Measurements from ENCODE around the gene LILRB4. TPM values are rescaled to one million over a fixed set of nuclear protein-coding genes. Genes with fewer than 3 reads are reported as not detected.

LILRB4 gene
- total RNA-seq, 1 experiment from 2014 or later: not detected

GRCh38 chr19:54644056-54644455 lies 18.7 kb upstream of the LILRB4 start:
- Mint-ChIP-seq H3K27ac (ENCODE audit: unreplicated experiment) (no peak overlapping the region), H3K9me3 (ENCODE audit: unreplicated experiment) (no peaks in the 10 kb centered on the region), H3K4me3 (ENCODE audit: unreplicated experiment) (no peak overlapping the region), H3K36me3 (ENCODE audit: insufficient read depth, unreplicated experiment) (no peaks in the 10 kb centered on the region), H3K4me1 (ENCODE audit: low read depth, unreplicated experiment) (no peaks in the 10 kb centered on the region), H3K27me3 (ENCODE audit: insufficient read depth, unreplicated experiment) (peaks cover 18% of the 10 kb centered on the region)
- H3K4me1 ChIP-seq: no peaks in the 10 kb centered on the region
- no peaks in the 10 kb centered on the region for H3K27me3 ChIP-seq (replicated peaks; ENCODE audit: control insufficient read depth, insufficient read depth, low read length)
- no peaks in the 10 kb centered on the region for H3K36me3 ChIP-seq (ENCODE audit: control insufficient read depth, insufficient read depth, low read length)
- no peak overlapping the region for H3K4me3 ChIP-seq (ENCODE audit: low read depth, low read length)
- POLR2A ChIA-PET: no interaction called here
- BruUV-seq (replicated peaks): no TSS peak
- peaks cover 4% of the 10 kb centered on the region; the same call in 1 of the 2 replicates for H3K9me3 ChIP-seq
- DNase-seq: no peak
- intact Hi-C loops (cut with micrococcal nuclease; ENCODE audit: unreplicated experiment): no loop called here
- no peak for TF ChIP-seq CTCF (IDR thresholded peaks at IDR 0.05; ENCODE audit: insufficient read depth in 1 of 2, low read depth in 1 of 2, low read length in 1 of 2, severe bottlenecking in 1 of 2, unreplicated experiment in 1 of 2)
- CTCF ChIA-PET: no interaction called here

- POLR2A ChIA-PET: no interaction called here
These were observed 16.4 kb upstream of the LILRB4 start for GRCh38 chr19:54646331-54646841.

GRCh38 chr19:54648129-54648528 lies 14.7 kb upstream of the LILRB4 start:
- Histone ChIP-seq H3K27me3 (replicated peaks; ENCODE audit: control insufficient read depth, insufficient read depth, low read length) (no peaks in the 10 kb centered on the region), H3K9me3 (peaks cover 4% of the 10 kb centered on the region; the same call in 1 of the 2 replicates), H3K4me1 (no peaks in the 10 kb centered on the region), H3K36me3 (ENCODE audit: control insufficient read depth, insufficient read depth, low read length) (no peaks in the 10 kb centered on the region), H3K4me3 (ENCODE audit: low read depth, low read length) (no peak overlapping the region)
- BruUV-seq (replicated peaks): no TSS peak
- no peak for TF ChIP-seq CTCF (IDR thresholded peaks at IDR 0.05; ENCODE audit: insufficient read depth in 1 of 2, low read depth in 1 of 2, low read length in 1 of 2, severe bottlenecking in 1 of 2, unreplicated experiment in 1 of 2)
- Mint-ChIP-seq H3K36me3 (ENCODE audit: insufficient read depth, unreplicated experiment) (no peaks in the 10 kb centered on the region), H3K27me3 (ENCODE audit: insufficient read depth, unreplicated experiment) (peaks cover 5% of the 10 kb centered on the region), H3K4me1 (ENCODE audit: low read depth, unreplicated experiment) (no peaks in the 10 kb centered on the region), H3K27ac (ENCODE audit: unreplicated experiment) (no peak overlapping the region), H3K9me3 (ENCODE audit: unreplicated experiment) (no peaks in the 10 kb centered on the region), H3K4me3 (ENCODE audit: unreplicated experiment) (no peak overlapping the region)
- ChIA-PET CTCF (no interaction called here), POLR2A (no interaction called here)
- no peak for DNase-seq
- intact Hi-C loops (cut with micrococcal nuclease; ENCODE audit: unreplicated experiment): no loop called here

More at GRCh38 chr19:54646331-54646841, 16.4 kb upstream of the LILRB4 start:
- Histone ChIP-seq H3K27me3 (replicated peaks; ENCODE audit: control insufficient read depth, insufficient read depth, low read length) (no peaks in the 10 kb centered on the region), H3K9me3 (peaks cover 4% of the 10 kb centered on the region; the same call in 1 of the 2 replicates), H3K4me3 (ENCODE audit: low read depth, low read length) (no peak overlapping the region), H3K36me3 (ENCODE audit: control insufficient read depth, insufficient read depth, low read length) (no peaks in the 10 kb centered on the region), H3K4me1 (no peaks in the 10 kb centered on the region)
- DNase-seq: no peak
- no peaks in the 10 kb centered on the region for H3K9me3 Mint-ChIP-seq (ENCODE audit: unreplicated experiment)
- H3K4me1 Mint-ChIP-seq (ENCODE audit: low read depth, unreplicated experiment): no peaks in the 10 kb centered on the region
- no peak for TF ChIP-seq CTCF (IDR thresholded peaks at IDR 0.05; ENCODE audit: insufficient read depth in 1 of 2, low read depth in 1 of 2, low read length in 1 of 2, severe bottlenecking in 1 of 2, unreplicated experiment in 1 of 2)
- H3K36me3 Mint-ChIP-seq (ENCODE audit: insufficient read depth, unreplicated experiment): no peaks in the 10 kb centered on the region
- no peak overlapping the region for H3K27ac Mint-ChIP-seq (ENCODE audit: unreplicated experiment)
- peaks cover 7% of the 10 kb centered on the region for H3K27me3 Mint-ChIP-seq (ENCODE audit: insufficient read depth, unreplicated experiment)
- intact Hi-C loops (cut with micrococcal nuclease; ENCODE audit: unreplicated experiment): no loop called here
- H3K4me3 Mint-ChIP-seq (ENCODE audit: unreplicated experiment): no peak overlapping the region
- no TSS peak for BruUV-seq (replicated peaks)
- CTCF ChIA-PET: no interaction called here

Measured in Caco-2 (cell line).